GM12801 (cell line): ENCODE data around the gene PPP1R9B.

Experiments used
- TF ChIP-seq, protein P1 (sequence below): IDR thresholded peaks from one replicate; pipeline ENCODE4 v1.5.1; 2011; ENCODE audit warnings: control low read depth; ENCODE audit not compliant: insufficient read length; ENCODE audit errors: extremely low read depth

Gene PPP1R9B

DNA sequence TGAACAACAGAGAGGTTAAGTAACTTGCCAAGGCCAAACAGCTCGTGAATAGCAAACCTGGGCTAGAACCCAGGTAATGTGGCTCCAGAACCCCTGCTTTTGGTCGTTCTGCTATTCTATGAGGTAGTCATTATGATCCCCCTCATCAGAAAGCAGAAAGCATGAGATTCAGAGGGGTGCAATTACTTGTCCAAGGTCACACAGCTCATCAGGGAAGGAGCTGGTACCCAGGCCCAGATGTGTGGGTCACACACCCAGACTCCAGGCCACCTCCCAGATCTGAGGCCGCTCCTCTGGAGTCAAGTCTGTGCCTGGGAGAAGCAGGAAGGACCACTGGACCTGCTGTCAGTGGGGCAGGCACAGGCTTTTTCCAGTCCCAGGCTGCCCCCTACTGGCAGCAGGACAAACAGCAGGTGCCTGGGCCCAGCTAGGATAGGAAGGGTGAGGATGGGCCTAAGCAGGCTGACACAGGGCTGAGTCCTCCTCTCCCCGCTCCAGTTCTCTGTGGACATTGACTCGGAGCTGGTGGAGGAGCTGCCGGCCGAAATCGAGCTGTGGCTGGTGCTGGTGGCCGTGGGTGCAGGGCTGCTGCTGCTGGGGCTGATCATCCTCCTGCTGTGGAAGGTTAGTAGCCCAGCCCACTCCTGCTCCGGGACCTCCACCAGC, 63.1 kb downstream of the PPP1R9B start:
- TF ChIP-seq, protein P1, sequence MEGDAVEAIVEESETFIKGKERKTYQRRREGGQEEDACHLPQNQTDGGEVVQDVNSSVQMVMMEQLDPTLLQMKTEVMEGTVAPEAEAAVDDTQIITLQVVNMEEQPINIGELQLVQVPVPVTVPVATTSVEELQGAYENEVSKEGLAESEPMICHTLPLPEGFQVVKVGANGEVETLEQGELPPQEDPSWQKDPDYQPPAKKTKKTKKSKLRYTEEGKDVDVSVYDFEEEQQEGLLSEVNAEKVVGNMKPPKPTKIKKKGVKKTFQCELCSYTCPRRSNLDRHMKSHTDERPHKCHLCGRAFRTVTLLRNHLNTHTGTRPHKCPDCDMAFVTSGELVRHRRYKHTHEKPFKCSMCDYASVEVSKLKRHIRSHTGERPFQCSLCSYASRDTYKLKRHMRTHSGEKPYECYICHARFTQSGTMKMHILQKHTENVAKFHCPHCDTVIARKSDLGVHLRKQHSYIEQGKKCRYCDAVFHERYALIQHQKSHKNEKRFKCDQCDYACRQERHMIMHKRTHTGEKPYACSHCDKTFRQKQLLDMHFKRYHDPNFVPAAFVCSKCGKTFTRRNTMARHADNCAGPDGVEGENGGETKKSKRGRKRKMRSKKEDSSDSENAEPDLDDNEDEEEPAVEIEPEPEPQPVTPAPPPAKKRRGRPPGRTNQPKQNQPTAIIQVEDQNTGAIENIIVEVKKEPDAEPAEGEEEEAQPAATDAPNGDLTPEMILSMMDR: no peak
